HepG2 (cell line): ENCODE measurements around the gene PPP4C. TPM values are rescaled to one million over a fixed set of nuclear protein-coding genes. Genes with fewer than 3 reads are reported as not detected.

Experiments used
- CC2D1A ChIP-seq: sonication (generic); formaldehyde crosslinking; IDR thresholded peaks from 2 replicates; pipeline ENCODE4 v1.8.1; 2023; ENCODE audit warnings: mild to moderate bottlenecking, missing genetic modification reagents
- DMAP1 ChIP-seq: IDR thresholded peaks from 2 replicates; pipeline ENCODE4 v1.6.1; 2016
- KLF16 ChIP-seq, 2 experiments: sonication (generic) in 1 of 2; formaldehyde crosslinking in 1 of 2; IDR thresholded peaks; 2 replicates each; pipeline versions ENCODE4 v1.6.1 to v1.8.0; 2016 to 2023; ENCODE audit warnings: missing genetic modification reagents in 2 of 2, missing compliant biosample characterization in 1 of 2
- NPAS2 ChIP-seq: sonication (generic); formaldehyde crosslinking; IDR thresholded peaks from 2 replicates; pipeline ENCODE4 v1.8.0; 2022; ENCODE audit warnings: mild to moderate bottlenecking, missing genetic modification reagents, borderline replicate concordance
- NR2F1 ChIP-seq, 2 experiments: fragments of 450-650 bp in 1 of 2; formaldehyde crosslinking in 1 of 2; IDR thresholded peaks; 2 replicates each; pipeline versions ENCODE4 v1.5.0 to v1.6.1; 2016 to 2020; ENCODE audit warnings: mild to moderate bottlenecking in 1 of 2, missing compliant biosample characterization in 1 of 2, missing genetic modification reagents in 1 of 2, moderate library complexity in 1 of 2
- PHF5A ChIP-seq: IDR thresholded peaks from one replicate; pipeline ENCODE4 v1.6.1; 2018; ENCODE audit warnings: low read depth, missing genetic modification reagents; ENCODE audit not compliant: unreplicated experiment
- RORA ChIP-seq: sonication (generic); formaldehyde crosslinking; IDR thresholded peaks from 2 replicates; pipeline ENCODE4 v1.5.0; 2020; ENCODE audit warnings: mild to moderate bottlenecking, missing genetic modification reagents, moderate library complexity
- ZBTB7A ChIP-seq: sonication (generic); formaldehyde crosslinking; IDR thresholded peaks from 2 replicates; pipeline ENCODE4 v1.8.0; 2022; ENCODE audit warnings: mild to moderate bottlenecking, missing genetic modification reagents
- ZNF33B ChIP-seq: sonication (generic); formaldehyde crosslinking; IDR thresholded peaks from 2 replicates; pipeline ENCODE4 v1.5.1; 2020; ENCODE audit warnings: mild to moderate bottlenecking, missing genetic modification reagents
- ZNF34 ChIP-seq: sonication (generic); formaldehyde crosslinking; IDR thresholded peaks from 2 replicates; pipeline ENCODE4 v1.4.0; 2020; ENCODE audit warnings: mild to moderate bottlenecking, missing genetic modification reagents, borderline replicate concordance
- polyA plus RNA-seq, 8 experiments: library from polyadenylated mRNA; depleted of rRNA in 3 of 8; stranded (reverse) in 7 of 8; unstranded in 1 of 8; fragments of >200 nt; fragmentation: Illumina TruSeq in 4 of 8; extraction: Trizol in 4 of 8; gene quantifications; 2 replicates each; pipeline versions ENCODE4 v1.2.1 to v1.2.3, GENCODE V29; 2011 to 2016; ENCODE audit warnings: low read depth in 4 of 8, missing spikeins in 1 of 8, mixed read lengths in 1 of 8; ENCODE audit not compliant: insufficient read depth in 1 of 8
- total RNA-seq, 5 experiments: library from RNA; depleted of rRNA; stranded (reverse); fragments of >200 nt; fragmentation: Illumina TruSeq; extraction: Trizol; gene quantifications; 2 replicates each; pipeline ENCODE4 v1.2.3, GENCODE V29; 2016; ENCODE audit warnings: low read depth in 1 of 5
- TF ChIP-seq, protein P1 (sequence below): sonication (generic); formaldehyde crosslinking; IDR thresholded peaks from 2 replicates; pipeline ENCODE4 v1.5.1; 2020; ENCODE audit warnings: mild to moderate bottlenecking, missing genetic modification reagents, borderline replicate concordance
- TF ChIP-seq, protein P2 (sequence below): IDR thresholded peaks from 2 replicates; pipeline ENCODE4 v1.6.1; 2016
- TF ChIP-seq, protein P3 (sequence below): sonication (generic); formaldehyde crosslinking; IDR thresholded peaks from 2 replicates; pipeline ENCODE4 v1.5.0; 2020; ENCODE audit warnings: missing genetic modification reagents
- TF ChIP-seq, protein P4 (sequence below), 2 experiments: fragments of 450-650 bp in 1 of 2; sonication (generic) in 1 of 2; formaldehyde crosslinking; IDR thresholded peaks; 2 replicates each; pipeline versions ENCODE4 v1.5.0 to v1.8.0; 2020 to 2022; ENCODE audit warnings: mild to moderate bottlenecking in 1 of 2, missing genetic modification reagents in 1 of 2
- TF ChIP-seq, protein P5 (sequence below): sonication (generic); formaldehyde crosslinking; IDR thresholded peaks from 2 replicates; pipeline ENCODE4 v1.8.0; 2022; ENCODE audit warnings: missing genetic modification reagents, low read depth, mild to moderate bottlenecking, borderline replicate concordance
- TF ChIP-seq, protein P6 (sequence below): fragments of 450-650 bp; IDR thresholded peaks from 2 replicates; pipeline ENCODE4 v1.6.1; 2017

Gene PPP4C
- total and polyA plus RNA-seq, 2 of the 13 experiments (the other 11 are each of a cell fraction or from before 2014, with no cell fraction given) = 176 to 220 TPM

DNA sequence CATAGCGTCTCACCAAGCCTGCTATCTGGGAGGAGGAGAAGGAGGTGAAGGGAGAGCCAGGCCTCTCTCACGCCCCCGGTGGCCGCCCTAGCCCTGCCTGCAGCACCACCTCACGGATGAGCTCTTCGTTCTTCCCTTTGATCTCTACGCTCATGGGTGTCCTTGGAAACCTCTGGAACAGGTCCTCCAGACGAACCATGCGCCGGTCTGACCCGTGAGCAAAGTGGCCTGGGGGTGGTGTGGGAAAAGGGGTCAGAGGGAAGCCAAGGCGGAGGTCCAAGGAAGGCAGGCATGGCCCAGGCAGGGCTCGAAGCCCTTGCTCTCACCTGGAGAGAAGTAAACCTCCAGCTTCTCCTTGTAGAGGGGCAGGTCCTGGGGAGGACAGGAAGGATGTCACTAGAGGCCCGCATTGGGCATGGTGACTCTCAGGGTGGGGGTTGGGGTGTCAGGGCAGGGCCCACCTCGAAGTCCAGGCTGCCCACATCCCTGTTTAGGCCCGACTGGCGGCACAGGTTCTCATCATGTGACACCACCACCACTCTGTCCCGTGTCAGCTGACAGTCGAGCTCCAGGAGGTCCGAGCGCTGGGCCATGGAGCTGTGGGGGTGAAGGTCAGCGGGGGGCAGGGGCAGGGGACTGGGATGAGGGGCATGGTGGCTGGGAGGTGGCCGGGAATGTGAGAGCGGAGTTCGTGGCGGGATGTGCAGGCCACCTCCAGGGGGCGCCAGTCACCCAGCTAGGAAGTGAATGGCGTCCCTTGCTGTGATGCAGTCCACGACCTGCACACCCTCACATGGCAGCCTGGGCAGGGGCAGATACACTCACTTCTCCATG, 36.6 kb downstream of the PPP4C start (continued):
- TF ChIP-seq PHF5A (CRISPR knock-in tag) (no peak), ZBTB7A (peak; percentile 49; the same call in 1 of the 2 replicates), NR2F1 (CRISPR knock-in tag; IDR thresholded peaks at IDR 0.05) (peak; percentile 45 to 68; a peak in 2 of 4 replicates), DMAP1 (CRISPR knock-in tag) (peak; percentile 66), ZNF34 (no peak), CC2D1A (CRISPR knock-in tag) (no peak), NPAS2 (no peak), RORA (CRISPR knock-in tag) (no peak), ZNF33B (CRISPR knock-in tag) (peak; percentile 96), KLF16 (CRISPR knock-in tag; IDR thresholded peaks at IDR 0.05) (no peak)
- TF ChIP-seq, protein P1, sequence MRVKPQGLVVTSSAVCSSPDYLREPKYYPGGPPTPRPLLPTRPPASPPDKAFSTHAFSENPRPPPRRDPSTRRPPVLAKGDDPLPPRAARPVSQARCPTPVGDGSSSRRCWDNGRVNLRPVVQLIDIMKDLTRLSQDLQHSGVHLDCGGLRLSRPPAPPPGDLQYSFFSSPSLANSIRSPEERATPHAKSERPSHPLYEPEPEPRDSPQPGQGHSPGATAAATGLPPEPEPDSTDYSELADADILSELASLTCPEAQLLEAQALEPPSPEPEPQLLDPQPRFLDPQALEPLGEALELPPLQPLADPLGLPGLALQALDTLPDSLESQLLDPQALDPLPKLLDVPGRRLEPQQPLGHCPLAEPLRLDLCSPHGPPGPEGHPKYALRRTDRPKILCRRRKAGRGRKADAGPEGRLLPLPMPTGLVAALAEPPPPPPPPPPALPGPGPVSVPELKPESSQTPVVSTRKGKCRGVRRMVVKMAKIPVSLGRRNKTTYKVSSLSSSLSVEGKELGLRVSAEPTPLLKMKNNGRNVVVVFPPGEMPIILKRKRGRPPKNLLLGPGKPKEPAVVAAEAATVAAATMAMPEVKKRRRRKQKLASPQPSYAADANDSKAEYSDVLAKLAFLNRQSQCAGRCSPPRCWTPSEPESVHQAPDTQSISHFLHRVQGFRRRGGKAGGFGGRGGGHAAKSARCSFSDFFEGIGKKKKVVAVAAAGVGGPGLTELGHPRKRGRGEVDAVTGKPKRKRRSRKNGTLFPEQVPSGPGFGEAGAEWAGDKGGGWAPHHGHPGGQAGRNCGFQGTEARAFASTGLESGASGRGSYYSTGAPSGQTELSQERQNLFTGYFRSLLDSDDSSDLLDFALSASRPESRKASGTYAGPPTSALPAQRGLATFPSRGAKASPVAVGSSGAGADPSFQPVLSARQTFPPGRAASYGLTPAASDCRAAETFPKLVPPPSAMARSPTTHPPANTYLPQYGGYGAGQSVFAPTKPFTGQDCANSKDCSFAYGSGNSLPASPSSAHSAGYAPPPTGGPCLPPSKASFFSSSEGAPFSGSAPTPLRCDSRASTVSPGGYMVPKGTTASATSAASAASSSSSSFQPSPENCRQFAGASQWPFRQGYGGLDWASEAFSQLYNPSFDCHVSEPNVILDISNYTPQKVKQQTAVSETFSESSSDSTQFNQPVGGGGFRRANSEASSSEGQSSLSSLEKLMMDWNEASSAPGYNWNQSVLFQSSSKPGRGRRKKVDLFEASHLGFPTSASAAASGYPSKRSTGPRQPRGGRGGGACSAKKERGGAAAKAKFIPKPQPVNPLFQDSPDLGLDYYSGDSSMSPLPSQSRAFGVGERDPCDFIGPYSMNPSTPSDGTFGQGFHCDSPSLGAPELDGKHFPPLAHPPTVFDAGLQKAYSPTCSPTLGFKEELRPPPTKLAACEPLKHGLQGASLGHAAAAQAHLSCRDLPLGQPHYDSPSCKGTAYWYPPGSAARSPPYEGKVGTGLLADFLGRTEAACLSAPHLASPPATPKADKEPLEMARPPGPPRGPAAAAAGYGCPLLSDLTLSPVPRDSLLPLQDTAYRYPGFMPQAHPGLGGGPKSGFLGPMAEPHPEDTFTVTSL (CRISPR knock-in tag) = no peak
- TF ChIP-seq, protein P2, sequence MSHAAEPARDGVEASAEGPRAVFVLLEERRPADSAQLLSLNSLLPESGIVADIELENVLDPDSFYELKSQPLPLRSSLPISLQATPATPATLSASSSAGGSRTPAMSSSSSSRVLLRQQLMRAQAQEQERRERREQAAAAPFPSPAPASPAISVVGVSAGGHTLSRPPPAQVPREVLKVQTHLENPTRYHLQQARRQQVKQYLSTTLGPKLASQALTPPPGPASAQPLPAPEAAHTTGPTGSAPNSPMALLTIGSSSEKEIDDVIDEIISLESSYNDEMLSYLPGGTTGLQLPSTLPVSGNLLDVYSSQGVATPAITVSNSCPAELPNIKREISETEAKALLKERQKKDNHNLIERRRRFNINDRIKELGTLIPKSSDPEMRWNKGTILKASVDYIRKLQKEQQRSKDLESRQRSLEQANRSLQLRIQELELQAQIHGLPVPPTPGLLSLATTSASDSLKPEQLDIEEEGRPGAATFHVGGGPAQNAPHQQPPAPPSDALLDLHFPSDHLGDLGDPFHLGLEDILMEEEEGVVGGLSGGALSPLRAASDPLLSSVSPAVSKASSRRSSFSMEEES = peak; percentile 79; the same call in 1 of the 2 replicates
- TF ChIP-seq, protein P3, sequence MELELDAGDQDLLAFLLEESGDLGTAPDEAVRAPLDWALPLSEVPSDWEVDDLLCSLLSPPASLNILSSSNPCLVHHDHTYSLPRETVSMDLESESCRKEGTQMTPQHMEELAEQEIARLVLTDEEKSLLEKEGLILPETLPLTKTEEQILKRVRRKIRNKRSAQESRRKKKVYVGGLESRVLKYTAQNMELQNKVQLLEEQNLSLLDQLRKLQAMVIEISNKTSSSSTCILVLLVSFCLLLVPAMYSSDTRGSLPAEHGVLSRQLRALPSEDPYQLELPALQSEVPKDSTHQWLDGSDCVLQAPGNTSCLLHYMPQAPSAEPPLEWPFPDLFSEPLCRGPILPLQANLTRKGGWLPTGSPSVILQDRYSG (CRISPR knock-in tag) = 0 out of 2 replicates have a peak, but pooled peaks have one; percentile 61
- TF ChIP-seq, protein P4, sequence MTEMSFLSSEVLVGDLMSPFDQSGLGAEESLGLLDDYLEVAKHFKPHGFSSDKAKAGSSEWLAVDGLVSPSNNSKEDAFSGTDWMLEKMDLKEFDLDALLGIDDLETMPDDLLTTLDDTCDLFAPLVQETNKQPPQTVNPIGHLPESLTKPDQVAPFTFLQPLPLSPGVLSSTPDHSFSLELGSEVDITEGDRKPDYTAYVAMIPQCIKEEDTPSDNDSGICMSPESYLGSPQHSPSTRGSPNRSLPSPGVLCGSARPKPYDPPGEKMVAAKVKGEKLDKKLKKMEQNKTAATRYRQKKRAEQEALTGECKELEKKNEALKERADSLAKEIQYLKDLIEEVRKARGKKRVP (CRISPR knock-in tag; IDR thresholded peaks at IDR 0.05) = no peak
- TF ChIP-seq, protein P5, sequence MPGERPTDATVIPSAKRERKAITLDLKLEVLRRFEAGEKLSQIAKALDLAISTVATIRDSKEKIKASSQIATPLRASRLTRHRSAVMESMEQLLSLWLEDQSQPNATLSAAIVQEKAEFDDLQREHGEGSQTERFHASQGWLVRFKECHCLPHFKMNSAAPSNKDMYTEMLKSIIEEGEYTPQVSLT (CRISPR knock-in tag) = no peak
- TF ChIP-seq, protein P6, sequence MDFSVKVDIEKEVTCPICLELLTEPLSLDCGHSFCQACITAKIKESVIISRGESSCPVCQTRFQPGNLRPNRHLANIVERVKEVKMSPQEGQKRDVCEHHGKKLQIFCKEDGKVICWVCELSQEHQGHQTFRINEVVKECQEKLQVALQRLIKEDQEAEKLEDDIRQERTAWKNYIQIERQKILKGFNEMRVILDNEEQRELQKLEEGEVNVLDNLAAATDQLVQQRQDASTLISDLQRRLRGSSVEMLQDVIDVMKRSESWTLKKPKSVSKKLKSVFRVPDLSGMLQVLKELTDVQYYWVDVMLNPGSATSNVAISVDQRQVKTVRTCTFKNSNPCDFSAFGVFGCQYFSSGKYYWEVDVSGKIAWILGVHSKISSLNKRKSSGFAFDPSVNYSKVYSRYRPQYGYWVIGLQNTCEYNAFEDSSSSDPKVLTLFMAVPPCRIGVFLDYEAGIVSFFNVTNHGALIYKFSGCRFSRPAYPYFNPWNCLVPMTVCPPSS = no peak
